Measurements from ENCODE around the gene PRRX2.
"Not testable (repeated sequence)": the region's sequence is repeated elsewhere in the genome, so short reads cannot be mapped to it uniquely, and the experiment has no call there.

The PRRX2 gene

DNA sequence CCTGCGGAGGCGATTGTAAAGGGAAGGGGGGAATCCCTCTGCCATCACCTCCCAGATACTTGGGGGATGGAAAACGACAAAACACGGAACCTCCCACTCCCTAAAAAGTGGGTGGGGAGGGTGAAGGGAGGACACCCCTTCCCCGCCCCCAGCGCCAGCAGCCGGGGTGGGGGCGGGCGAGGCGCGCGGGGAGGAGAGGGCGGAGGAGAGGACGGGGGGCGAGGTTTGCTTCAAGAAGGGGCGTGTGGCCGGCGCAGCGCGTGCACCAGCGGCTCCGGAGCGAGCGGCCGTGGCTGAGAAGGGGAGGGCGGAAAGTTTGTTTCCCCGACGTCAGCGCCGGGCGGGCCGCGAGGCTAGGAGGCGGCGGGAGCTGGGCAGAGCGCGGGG is at the start of gene PRRX2:
Gene PRRX2 (plus strand): TSS at position 259 of the 387 bp plus-strand sequence. CDS start 221 bp downstream, outside the sequence.
- no peak for DNase-seq

DNA sequence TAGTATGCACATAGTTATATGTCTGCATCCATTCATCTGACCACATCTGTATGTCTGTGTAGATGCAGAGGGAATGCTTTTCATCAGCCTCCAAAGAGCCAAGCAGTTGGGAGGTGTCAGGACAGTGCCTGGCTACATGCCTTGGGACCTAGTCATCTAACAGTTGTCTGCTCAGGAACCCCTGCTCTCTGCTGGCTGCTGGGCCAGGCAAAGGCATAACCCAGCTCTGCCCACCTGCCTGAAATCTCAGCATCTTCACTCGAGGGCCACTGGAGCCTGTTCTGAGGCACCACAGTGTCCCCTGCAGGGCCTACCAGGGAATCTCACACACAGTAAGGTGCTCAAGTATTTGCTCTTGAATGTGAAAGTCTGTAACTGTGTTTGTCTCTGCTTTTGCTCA is 48.3 kb upstream of the PRRX2 start:
- peak; percentile 53 for DNase-seq

DNA sequence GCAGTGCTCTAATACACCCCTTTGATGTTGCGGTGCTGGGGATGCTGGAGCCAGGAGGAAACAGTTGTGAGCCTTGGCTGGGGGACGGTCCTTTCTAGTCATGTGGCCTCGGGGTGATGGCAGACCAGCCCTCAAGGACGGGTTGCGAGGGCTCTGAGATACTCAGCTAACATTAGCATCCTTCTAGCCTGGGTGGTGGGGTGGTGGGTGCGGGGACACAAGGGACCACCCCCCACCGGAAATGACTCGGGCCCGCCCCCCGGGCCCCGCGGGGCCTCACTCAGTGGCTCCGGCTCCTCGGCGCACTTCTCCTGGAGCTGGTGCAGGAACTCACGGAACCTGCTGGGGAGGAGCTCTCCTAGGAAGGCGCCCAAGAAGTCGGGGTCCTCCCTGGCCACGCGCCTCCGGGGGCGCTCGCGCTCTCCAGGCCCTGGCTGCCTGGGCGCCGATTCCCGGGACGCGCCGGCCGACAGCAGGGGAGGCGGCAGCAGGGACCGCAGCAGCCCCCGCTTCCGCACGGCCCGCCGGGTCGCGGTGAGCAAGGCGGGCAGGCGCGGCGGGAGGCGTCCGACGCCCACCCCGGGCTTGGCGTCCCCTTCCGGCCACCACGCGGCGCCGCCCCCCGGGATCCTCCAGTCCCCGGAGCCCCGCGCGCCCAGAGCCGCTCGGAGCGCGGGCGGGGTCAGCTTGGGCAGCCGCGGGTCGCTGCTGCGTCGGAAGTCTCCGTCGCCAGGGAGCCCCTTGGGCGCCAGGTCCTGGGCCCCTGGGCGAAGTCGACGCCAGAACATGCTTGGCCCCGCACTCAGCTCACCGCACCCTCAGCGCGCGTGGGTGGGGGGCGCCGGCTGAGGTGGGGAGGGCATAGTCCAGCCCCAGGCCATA is 45.4 kb upstream of the PRRX2 start:
- DNase-seq, result no peak

DNA sequence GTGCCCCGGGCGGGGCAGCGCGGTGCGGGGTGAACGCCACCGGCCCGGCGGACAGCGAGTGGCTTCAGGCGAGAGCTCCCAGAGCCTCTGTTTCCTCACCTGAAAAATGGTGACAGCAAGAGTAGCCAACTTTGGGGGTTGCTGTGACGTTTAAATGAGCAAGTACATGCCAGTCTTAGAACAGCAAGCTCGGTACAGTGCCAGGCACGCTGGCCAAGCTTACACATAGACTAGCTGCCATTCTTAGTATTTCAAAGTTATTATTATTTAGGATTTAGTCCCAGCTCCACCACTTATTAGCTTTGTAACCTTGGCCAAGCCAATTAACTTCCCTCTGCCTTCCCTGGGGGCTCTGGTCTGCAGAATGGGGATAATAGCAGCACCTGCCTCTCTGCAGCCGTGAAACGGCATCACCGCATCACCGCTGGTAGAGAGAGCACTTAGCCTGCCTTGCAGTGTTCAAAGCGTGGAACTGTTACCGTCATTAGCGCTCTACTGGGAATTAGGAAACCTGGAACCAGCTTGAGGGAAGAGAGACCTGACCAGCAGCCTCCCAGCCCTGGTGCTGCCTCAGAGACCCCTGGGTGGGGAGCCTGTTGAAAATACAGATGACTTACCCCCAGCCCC is 44.7 kb upstream of the PRRX2 start, which contains the start of gene C9orf50:
Gene C9orf50 (minus strand): TSS at position 433 of the 627 bp plus-strand sequence. CDS start 527 bp downstream, outside the sequence.
- no peak for DNase-seq

DNA sequence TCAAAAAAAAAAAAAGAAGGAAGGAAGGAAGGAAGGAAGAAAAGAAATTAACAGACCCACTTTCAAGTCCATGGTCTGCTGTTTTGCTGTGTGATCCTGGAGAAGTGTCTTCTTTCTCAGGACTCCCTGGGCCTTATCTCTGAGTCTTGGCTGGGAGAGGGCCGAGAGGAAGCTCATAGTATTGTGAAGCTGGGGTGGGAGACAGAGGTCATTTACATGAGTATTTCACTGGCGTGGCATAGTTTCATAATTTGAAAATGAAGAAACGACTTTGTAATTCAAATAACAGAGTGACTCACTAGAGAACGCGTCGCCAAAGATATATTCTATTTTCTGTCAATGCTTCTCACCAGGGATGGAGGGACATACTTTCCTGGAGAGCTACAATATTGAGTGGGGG is 42.1 kb upstream of the PRRX2 start:
- no peak for DNase-seq

DNA sequence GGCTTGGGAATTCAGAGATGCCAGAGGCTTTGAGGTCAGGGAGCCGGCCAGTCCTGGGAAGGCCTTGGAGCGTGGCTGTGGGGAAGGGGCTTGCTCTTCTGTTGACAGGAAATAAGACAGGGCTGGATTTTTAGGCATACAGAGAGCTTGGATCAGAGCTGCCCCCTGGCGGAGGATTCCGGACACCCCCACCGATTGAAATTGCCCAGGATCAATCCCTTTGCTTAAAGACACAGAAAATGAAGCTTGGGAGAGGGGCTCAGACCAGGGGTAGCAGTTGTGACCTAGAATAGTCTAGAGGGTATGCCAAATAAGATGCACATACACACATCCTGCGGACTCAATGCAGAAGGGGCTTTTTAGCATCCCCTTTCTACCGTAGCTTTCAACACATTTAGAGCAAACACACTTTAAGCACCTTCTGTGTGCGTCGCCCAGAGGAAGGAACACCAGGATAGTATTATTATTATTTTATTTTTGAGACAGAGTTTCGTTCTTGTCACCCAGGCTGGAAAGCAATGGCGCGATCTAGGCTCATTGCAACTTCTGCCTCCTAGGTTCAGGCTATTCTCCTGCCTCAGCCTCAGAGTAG is 41.2 kb upstream of the PRRX2 start:
- DNase-seq, result no peak

DNA sequence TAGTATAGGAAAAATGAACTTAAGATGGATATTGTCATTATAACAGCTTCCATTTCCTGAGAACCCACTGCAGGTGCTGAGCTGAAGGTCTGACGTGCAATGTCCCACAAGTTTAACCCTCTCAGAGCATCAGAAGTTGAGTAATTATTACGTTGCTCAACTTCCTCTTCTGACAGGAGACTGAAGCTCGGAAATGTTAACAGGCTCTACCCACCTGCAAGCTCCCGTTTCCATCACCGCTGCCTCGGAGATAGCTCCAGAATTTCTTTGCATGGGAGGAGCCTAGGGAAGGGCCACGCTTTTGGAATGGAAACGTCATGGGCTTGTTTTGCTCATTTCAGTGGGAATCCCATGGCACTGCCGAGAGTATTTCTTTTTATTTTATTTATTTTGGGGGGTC is 40.5 kb upstream of the PRRX2 start:
- DNase-seq, result peak; percentile 69

DNA sequence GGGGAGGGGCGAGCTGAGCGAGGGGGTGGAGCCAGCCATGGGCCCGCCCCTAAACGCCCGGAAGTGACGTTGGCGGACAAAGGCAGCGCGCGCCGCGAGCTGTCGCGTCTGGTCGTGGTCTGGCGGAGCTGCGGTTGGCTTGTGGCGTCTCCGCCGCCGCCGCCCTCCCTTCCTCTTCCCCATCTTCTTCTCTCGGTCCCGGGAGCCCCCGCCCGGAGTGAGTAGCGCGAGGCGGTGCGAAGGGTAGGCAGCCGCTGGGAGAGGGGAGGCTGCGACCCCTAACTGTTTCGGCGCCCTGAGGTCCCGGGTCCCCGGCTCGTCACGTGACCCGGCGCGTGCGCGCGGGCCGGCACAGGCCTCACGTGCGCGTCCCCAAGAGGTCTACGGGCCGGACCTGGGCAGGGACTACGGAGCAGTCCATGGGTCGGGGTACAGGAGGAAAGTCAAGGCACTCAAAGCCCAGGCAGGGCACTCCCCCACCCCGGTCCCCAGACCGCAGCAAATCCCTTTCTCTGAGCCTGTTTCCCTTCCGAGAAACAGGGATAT is 39.3 kb upstream of the PRRX2 start, which contains the start of gene NTMT1:
Gene NTMT1 (plus strand): TSS at position 85 of the 546 bp plus-strand sequence. CDS start 6,541 bp downstream, outside the sequence.
- peak; percentile 58 for DNase-seq

DNA sequence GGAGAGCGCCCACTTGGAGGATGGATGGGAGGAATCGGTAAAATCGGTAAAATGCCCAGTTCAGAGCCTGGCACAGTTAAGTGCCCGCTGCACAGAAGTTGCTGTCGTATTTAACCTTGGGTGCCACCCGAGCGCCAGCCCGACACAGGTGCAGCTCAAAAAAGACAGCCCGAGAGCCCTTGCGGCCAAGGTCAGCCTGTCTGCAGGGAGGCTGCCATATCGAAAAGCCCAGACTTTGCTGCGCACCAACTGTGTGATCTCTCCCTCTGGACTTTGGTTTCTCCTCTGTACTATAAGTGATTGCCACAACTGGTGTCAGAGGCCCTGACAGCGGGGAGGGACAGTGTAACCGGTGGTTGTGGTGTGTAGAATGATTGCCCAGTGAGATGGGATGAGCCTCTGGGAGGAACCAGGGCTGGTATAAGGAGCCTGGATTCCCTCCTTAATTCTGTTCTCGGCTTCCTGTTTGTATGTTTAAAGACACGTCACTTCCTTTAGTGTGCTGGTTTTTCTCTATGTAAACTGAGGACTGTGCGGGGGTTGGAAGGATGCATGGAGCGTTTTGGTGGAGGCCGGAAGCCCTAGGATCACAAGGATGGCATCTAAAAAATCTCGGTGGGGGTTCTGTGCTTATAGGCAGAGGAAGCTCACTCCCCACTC is 38.7 kb upstream of the PRRX2 start:
- DNase-seq, result peak; percentile 89

DNA sequence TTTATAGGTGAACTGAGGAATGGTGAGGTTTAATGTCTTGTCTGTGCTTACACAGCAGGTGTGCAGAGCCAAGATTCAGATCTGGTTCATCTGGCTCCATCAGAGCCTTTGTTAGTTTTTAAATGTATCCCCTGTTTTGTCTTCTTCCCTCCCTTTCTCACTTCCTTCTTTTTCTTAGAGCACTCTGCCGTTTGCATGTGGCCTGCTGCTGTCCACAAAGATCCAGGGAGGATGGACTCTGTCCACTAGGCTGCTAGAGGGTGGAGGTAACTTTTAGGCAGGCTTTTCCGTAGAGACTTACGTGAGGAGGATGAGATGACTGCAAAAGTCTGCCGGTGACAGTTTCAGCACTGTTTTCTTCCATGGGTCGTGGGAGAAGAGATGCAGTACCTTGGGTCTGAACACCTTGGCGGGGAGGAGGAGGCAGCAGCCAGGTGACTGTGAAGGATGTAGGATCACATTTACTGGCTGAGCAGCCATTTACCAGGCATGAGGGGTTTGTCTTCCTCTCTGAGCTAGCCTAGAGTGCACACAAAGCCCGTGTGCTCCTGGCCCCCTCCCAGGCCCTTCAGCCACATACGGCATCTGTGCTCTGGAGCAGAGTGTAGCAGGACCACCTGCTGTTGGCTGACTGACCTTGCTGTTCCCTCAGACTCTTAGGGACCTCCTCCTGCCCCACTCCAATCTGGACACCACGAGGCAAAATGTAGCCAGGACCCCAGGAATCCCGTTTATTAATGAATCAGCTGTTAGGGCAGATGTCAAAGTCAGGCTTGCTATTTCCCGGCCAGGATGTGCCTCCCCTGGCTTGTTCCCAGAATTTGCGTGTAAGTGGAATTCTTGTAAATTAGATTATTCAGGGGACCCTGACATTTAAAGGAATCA is 37.6 kb upstream of the PRRX2 start:
- no peak for DNase-seq

DNA sequence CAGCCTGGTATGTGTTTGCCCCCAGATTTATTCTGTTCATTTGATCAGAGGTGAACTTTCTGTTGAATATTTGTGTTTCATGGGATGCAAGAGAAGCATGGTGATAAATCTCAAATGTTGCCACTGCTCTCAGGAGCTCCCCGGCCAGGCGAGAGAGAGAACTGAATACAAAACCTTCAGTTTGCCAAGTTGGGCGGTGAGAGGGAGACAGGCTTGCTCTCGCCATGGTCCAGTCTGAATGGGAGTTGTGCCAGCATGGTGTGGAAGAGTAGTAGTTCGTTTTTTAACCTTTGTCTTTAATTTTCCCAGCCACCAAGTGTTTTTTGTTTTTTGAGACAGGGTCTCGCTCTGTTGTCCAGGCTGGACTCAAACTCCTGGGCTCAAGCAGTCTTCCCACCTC is 36.7 kb upstream of the PRRX2 start:
- DNase-seq, result no peak

DNA sequence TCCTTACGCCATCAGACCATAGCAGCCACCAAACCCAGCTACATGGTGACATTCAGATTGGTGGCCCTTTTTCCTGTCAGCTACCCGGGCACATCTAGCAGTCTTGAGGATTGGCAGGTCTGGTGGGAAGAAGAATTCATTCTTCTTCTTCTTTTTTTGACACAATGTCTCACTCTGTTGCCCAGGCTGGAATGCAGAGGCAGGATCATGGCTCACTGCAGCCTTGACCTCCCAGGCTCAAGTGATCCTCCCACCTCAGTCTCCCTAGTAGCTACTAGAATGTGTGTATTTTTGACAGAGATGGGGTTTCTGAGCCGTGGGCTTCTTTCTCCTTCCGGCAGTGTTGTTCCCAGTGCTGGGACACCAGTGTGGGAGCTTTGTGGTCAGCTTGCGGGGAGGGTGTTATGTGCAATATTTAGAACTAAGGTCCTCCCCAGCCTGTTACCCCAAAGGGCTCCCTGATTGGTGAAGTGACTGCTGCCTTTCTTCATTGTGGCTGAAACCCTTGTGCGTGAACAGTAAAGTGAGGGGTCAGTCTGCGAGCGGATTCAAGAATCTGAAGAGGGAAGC is 36.1 kb upstream of the PRRX2 start:
- DNase-seq, result no peak

DNA sequence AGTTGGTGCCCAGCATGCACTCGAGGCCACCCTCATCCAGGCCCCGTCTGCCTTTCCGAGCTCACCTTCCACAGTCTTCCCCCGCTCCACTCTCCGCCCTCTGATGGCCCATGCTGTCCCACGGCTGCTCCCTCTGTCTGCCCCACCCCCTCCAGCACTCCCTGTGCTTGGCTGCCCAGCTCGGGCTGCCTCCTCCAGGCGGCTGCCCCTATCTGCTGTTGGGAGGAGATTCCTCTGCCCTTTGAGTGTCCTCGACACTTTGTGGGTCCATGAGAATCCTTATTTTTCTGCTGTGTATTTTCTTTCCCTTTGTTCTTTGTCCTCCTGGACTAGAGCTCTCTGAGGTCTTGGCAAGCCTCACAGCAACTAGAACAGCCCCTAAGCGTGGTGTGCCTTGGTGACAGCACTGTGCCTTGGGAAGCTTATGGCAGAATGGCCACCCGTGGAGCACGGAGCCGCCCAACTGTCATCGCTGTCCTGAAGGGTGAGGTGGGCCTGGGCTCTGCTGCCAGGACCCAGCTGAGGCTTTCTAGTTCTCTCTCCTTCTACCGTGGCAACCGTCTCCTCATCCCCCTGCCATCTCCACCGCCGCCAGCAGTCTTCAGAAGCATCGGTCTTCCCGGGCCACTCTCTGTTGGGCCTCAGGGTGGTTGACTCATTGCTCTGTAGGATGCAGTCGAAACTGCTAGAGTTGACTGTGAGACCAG is 34.3 kb upstream of the PRRX2 start:
- no peak for DNase-seq

DNA sequence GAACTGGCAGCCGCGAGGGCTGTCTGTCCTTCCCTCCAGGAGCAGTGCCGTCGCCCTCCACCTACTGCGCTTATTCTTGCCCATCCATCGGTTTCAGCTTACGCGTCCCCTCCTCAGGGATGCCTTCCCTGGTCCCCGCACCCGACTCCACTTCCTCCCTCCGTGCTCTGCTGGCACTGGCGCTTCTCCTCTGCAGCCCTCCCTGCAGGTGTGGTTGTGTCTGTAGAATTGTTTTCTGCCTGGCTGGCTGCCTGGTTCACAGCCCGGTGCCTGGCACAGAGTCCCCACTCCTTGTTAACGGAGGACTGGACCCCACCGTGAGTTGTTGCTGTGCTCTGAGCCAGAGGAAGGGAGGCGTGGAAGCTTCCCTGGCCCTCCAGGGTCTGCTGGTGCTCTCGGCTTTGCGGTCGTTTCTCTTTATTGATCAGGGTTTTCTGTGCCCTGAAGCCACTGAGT is 33.7 kb upstream of the PRRX2 start:
- DNase-seq, result no peak

DNA sequence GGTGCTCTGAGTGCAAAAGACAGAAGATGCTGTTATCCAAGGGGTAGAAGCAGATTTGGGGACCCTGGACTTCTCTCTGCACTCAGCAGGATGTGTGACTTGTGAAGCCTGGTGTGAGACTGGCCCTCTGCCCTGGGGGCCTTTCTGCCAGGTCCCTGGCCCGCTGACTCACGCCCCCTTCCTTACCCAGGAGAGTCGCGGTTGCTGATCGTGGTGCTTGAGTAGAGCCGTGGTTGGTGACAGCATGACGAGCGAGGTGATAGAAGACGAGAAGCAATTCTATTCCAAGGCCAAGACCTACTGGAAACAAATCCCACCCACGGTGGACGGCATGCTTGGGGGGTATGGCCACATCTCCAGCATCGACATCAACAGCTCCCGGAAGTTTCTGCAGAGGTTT is 33.0 kb upstream of the PRRX2 start:
- no peak for DNase-seq

DNA sequence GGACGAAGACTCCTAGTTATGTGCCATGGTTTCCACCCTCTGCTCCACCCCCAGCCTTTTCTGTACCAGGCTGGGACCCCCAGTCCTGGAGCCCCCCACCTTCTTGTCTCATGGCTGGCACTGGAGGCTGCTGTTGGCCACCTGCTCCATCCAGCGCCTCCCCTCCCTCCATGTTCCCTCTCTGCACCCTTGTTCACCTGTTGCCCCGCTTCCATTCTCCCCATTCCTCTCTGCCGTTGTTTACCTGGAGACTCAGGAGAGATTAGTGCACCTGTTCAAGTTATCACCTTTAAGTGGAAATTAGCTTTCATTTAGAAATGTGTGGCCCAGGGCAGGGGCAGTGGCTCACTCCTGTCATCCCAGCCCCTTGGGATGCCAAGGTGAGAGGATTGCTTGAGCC is 32.2 kb upstream of the PRRX2 start:
- no peak for DNase-seq

DNA sequence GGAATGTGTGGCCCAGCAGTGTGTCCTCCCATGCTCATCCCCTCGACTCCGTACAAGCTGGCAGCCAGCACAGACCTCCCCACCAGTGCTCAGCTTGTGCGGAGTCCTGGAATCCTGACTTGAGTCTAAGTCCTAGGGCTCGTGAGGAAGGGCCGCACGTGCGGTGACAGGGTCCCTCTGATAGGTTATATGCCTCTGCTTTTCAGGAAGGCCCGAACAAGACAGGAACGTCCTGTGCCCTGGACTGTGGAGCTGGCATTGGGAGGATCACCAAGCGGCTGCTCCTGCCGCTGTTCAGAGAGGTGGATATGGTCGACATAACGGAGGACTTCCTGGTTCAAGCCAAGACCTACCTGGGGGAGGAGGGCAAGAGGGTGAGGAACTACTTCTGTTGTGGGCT is 31.6 kb upstream of the PRRX2 start:
- no peak for DNase-seq

DNA sequence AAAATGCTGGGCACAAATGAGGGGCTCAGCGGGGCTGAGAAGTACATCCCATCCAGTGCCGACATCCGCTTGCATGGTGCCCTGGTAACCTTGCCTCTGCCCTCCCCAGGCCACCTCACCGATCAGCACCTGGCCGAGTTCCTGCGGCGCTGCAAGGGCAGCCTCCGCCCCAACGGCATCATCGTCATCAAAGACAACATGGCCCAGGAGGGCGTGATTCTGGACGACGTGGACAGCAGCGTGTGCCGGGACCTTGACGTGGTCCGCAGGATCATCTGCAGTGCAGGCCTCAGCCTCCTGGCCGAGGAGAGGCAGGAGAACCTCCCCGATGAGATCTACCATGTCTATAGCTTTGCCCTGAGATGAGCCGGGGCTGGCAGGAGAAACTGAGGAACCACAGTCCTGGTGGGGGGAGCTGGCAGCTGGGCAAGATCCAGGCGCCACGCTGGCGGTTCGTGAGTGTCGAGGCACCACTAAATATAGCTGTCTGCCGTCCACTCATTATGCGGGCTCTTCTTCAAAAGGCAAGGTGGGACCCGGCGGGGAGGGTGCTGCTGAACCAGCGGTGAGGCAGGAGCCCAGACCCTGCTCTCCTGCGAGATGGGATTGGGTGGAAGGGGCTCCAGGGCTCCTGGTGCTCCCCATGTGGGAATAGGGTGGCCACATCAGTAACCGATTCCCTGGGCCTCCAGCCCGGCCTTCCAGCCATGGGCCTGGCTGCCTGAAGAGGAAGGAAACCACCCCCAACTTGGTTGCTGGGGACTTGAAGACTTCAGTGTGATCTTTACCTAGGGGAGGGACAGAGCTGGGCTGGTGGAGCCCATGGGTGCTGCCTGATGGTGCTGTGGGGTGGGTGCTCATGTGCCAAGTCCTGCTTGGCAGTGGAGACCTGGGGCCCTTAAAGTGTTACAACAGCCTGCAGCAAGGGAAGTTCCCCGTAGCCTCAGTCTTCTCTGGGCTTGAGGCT is 30.1 kb upstream of the PRRX2 start:
- DNase-seq, result no peak

DNA sequence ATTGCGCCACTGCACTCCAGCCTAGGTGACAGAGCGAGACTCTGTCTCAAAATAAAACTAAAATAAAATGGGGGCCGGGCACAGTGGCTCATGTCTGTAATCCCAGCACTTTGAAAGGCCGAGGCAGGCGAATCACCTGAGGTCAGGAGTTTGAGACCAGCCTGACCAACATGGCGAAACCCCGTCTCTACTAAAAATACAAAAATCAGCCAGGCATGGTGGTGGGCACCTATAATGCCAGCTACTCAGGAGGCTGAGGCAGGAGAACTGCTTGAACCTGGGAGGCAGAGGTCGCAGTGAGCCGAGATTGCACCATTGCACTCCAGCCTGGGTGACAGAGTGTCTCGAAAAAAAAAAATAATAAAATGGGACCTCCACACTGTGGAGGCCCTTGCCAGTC is 29.1 kb upstream of the PRRX2 start:
- not testable (repeated sequence) for DNase-seq

Data from NCI-H226 (cell line).